Smooth muscle cell of the pulmonary artery (primary cell): ENCODE measurements around the gene NGB. TPM values are rescaled to one million over a fixed set of nuclear protein-coding genes. Genes with fewer than 3 reads are reported as not detected.

Experiments
- total RNA-seq: library from RNA; depleted of rRNA; stranded (reverse); fragments of >200 nt; gene quantifications from 2 replicates; pipeline ENCODE4 v1.2.3, GENCODE V29; 2014

The NGB gene
- not detected in 2 replicates for total RNA-seq

GRCh38 chr14:77271113-77271710, at the start of gene NGB:
Gene NGB, minus strand, starts transcription at chr14:77271206. Its CDS starts 269 bp downstream, at chr14:77270937.

GRCh38 chr14:77320238-77320935, 49.4 kb upstream of the NGB start, which contains the start of gene POMT2:
Gene POMT2, minus strand, starts transcription at chr14:77320883. Its CDS starts 202 bp downstream, at chr14:77320681.

Other genes starting within 250 kb of the NGB start
- 38.1 and 40.6 TPM in 2 replicates for gene IRF2BPL, start 242.5 kb downstream of the NGB start, total RNA-seq
- gene CIPC, start 172.9 kb downstream of the NGB start, total RNA-seq, result 13.6 and 17.7 TPM in 2 replicates
- gene ZDHHC22, start 129.4 kb downstream of the NGB start, total RNA-seq, result not detected in 2 replicates
- gene TMEM63C, start 89.4 kb downstream of the NGB start, total RNA-seq, result under 0.01 and 0.17 TPM in 2 replicates
- 16.2 and 27.1 TPM in 2 replicates for gene POMT2, start 49.7 kb upstream of the NGB start, total RNA-seq
- 11.5 and 11.7 TPM in 2 replicates for gene GSTZ1, start 49.8 kb upstream of the NGB start, total RNA-seq
- gene TMED8, start 105.9 kb upstream of the NGB start, total RNA-seq, result 11.9 and 14.8 TPM in 2 replicates
- gene SAMD15, start 106.2 kb upstream of the NGB start, total RNA-seq, result 1.4 and 1.7 TPM in 2 replicates
- 0.33 and 0.40 TPM in 2 replicates for gene NOXRED1, start 152.3 kb upstream of the NGB start, total RNA-seq
- 24.9 and 26.6 TPM in 2 replicates for gene VIPAS39, start 186.4 kb upstream of the NGB start, total RNA-seq
- 86.5 and 101 TPM in 2 replicates for gene AHSA1, start 186.9 kb upstream of the NGB start, total RNA-seq
- gene ISM2, start 227.6 kb upstream of the NGB start, total RNA-seq, result 0.52 and 3.2 TPM in 2 replicates